B cell (primary cell): ENCODE data around the gene SLC15A5. TPM values are rescaled to one million over a fixed set of nuclear protein-coding genes. Genes with fewer than 3 reads are reported as not detected.

Source experiments
- ATAC-seq: fragments of 200-7000 bp; cut with Tn5 transposase; one replicate; pipeline ENCODE4 v1.10.0; 2021; ENCODE audit warnings: low read depth, mild to moderate bottlenecking, moderate number of reproducible peaks, moderate library complexity
- CTCF ChIA-PET: fragments of 350-600 bp; sonication (Branson Sonifier 250); formaldehyde crosslinking; loops from one replicate; lab custom pipeline; 2021; ENCODE audit warnings: antibody characterized with exemption, inconsistent platforms; lab: Charles Lee
- POLR2A ChIA-PET: fragments of 350-600 bp; sonication (Branson Sonifier 250); formaldehyde crosslinking; loops from one replicate; lab custom pipeline; 2021; ENCODE audit warnings: antibody characterized with exemption; lab: Charles Lee
- DNase-seq: peaks from one replicate; pipeline ENCODE4 v3.0.0; 2013
- H2AFZ ChIP-seq: 2 replicates; pipeline ENCODE4 v1.6.1; 2012; ENCODE audit warnings: mild to moderate bottlenecking, low read depth, low read length; ENCODE audit not compliant: insufficient read depth, poor library complexity, severe bottlenecking
- H3K27ac ChIP-seq, 2 donors: 1 replicate in 1 of 2; 2 replicates in 1 of 2; pipeline ENCODE4 v1.5.1; 2012 to 2013; ENCODE audit warnings: low read length in 2 of 2, mild to moderate bottlenecking in 2 of 2, moderate library complexity in 1 of 2
- H3K27me3 ChIP-seq, 4 experiments: fragments of 200-600 bp in 1 of 4; sonication (generic) in 1 of 4; replicated peaks in 1 of 4; 1 replicate in 2 of 4; 2 replicates in 2 of 4; pipeline versions ENCODE4 v1.6.1 to v1.7.0; 2013 to 2016; ENCODE audit warnings: low read length in 3 of 4, mild to moderate bottlenecking in 2 of 4, mixed read lengths in 1 of 4, moderate library complexity in 1 of 4; ENCODE audit not compliant: insufficient read depth in 4 of 4, control insufficient read depth in 3 of 4; ENCODE audit errors: control extremely low read depth in 1 of 4
- H3K36me3 ChIP-seq, 2 experiments: replicated peaks in 1 of 2; 1 replicate in 1 of 2; 2 replicates in 1 of 2; pipeline versions ENCODE4 v1.6.1 to v1.7.1; 2013; ENCODE audit warnings: low read length in 1 of 2; ENCODE audit not compliant: insufficient read depth in 2 of 2, control insufficient read depth in 1 of 2; ENCODE audit errors: control extremely low read depth in 1 of 2, extremely low read depth in 1 of 2
- H3K4me1 ChIP-seq, 2 donors: fragments of 200-600 bp in 1 of 2; sonication (generic) in 1 of 2; 1 replicate in 1 of 2; 2 replicates in 1 of 2; pipeline versions ENCODE4 v1.5.1 to v1.6.1; 2013 to 2017; ENCODE audit warnings: low read length in 2 of 2; ENCODE audit not compliant: control insufficient read depth in 2 of 2, insufficient read depth in 2 of 2
- H3K4me2 ChIP-seq: replicated peaks from 2 replicates; pipeline ENCODE3; 2012; ENCODE audit warnings: mild to moderate bottlenecking, low read depth, low read length; ENCODE audit not compliant: poor library complexity, severe bottlenecking
- H3K4me3 ChIP-seq, 5 experiments: fragments of 200-600 bp in 1 of 5; sonication (generic) in 1 of 5; 1 replicate in 3 of 5; 2 replicates in 2 of 5; pipeline versions ENCODE4 v1.5.1 to v1.7.0; 2011 to 2016; ENCODE audit warnings: low read length in 4 of 5, mild to moderate bottlenecking in 4 of 5, low read depth in 2 of 5, control low read depth in 1 of 5, moderate library complexity in 1 of 5; ENCODE audit not compliant: insufficient read depth in 1 of 5; ENCODE audit errors: control extremely low read depth in 1 of 5, extremely low read depth in 1 of 5
- H3K79me2 ChIP-seq: fragments of 200-600 bp; sonication (generic); one replicate; pipeline ENCODE4 v1.6.0; 2016; ENCODE audit warnings: low read length; ENCODE audit not compliant: control insufficient read depth, insufficient read depth
- H3K9ac ChIP-seq: fragments of 200-600 bp; sonication (generic); 2 replicates; pipeline ENCODE4 v1.6.1; 2017; ENCODE audit warnings: mild to moderate bottlenecking, low read length, moderate library complexity
- H3K9me3 ChIP-seq, 3 donors: one replicate each; pipeline versions ENCODE4 v1.6.1 to v1.7.1; 2013; ENCODE audit warnings: low read length in 2 of 3; ENCODE audit not compliant: control insufficient read depth in 2 of 3, insufficient read depth in 1 of 3; ENCODE audit errors: control extremely low read depth in 1 of 3
- H4K20me1 ChIP-seq: 2 replicates; pipeline ENCODE4 v1.6.0; 2012; ENCODE audit warnings: mild to moderate bottlenecking, low read length; ENCODE audit not compliant: insufficient read depth, control insufficient read depth, poor library complexity, severe bottlenecking
- H3K27ac Mint-ChIP-seq: one replicate; pipeline ENCODE4 v1.8.0; 2021; ENCODE audit warnings: mixed read lengths
- H3K27me3 Mint-ChIP-seq: one replicate; pipeline ENCODE4 v1.8.0; 2021; ENCODE audit warnings: mixed read lengths
- H3K4me1 Mint-ChIP-seq: one replicate; pipeline ENCODE4 v1.8.0; 2021; ENCODE audit warnings: mixed read lengths
- H3K4me3 Mint-ChIP-seq: one replicate; pipeline ENCODE4 v1.8.0; 2021; ENCODE audit warnings: mixed read lengths
- H3K9me3 Mint-ChIP-seq: one replicate; pipeline ENCODE4 v1.8.0; 2022; ENCODE audit warnings: mixed read lengths; ENCODE audit not compliant: insufficient read depth
- CTCF ChIP-seq: fragments of 200-600 bp; IDR thresholded peaks from one replicate; pipeline ENCODE4 v1.8.0; 2022; ENCODE audit warnings: antibody characterized with exemption, mild to moderate bottlenecking
- EZH2 ChIP-seq: IDR thresholded peaks from 2 replicates; pipeline ENCODE4 v1.6.1; 2012; ENCODE audit warnings: borderline replicate concordance, low read depth, mild to moderate bottlenecking, moderate library complexity, low read length; ENCODE audit not compliant: insufficient read depth, poor library complexity, severe bottlenecking
- WGBS: methylation state at CpG from one replicate; pipeline ENCODE4 v1.1.5; 2013; ENCODE audit warnings: missing lambda C conversion rate; ENCODE audit not compliant: insufficient coverage; 5-methylcytosine and 5-hydroxymethylcytosine counted together
- intact Hi-C: fragments of 100-400 bp; cut with micrococcal nuclease; formaldehyde crosslinking; loops from one replicate; pipeline ENCODE4 v1.10.0; 2022
- polyA plus RNA-seq: library from polyadenylated mRNA; depleted of rRNA; stranded (reverse); fragments of >200 nt; gene quantifications from 2 replicates; pipeline ENCODE4 v1.2.3, GENCODE V29; 2012
- total RNA-seq, 2 donors: library from RNA; stranded (reverse); fragments of 120-200 nt in 1 of 2; gene quantifications; 1 replicate in 1 of 2; 2 replicates in 1 of 2; pipeline versions ENCODE4 v1.2.3 to v1.2.4, GENCODE V29; 2013 to 2022

Gene SLC15A5
- total and polyA plus RNA-seq, 2 donors (not counting 1 experiment from before 2014, with no cell fraction given) = not detected

GRCh38 chr12:16272222-16272621, 5.3 kb downstream of the SLC15A5 start:
- H3K27ac ChIP-seq = no peak overlapping the region
- no peak for ATAC-seq
- no peak overlapping the region for H3K4me2 ChIP-seq
- no peaks in the 10 kb centered on the region for H3K9me3 Mint-ChIP-seq
- TF ChIP-seq EZH2 (no peak), CTCF (no peak)
- H3K9me3 ChIP-seq = no peaks in the 10 kb centered on the region
- POLR2A ChIA-PET = no interaction called here
- H3K27me3 Mint-ChIP-seq = no peaks in the 10 kb centered on the region
- no peak overlapping the region for H3K4me3 Mint-ChIP-seq
- no peak overlapping the region for H3K4me3 ChIP-seq
- H3K79me2 ChIP-seq = no peaks in the 10 kb centered on the region
- WGBS = 100% methylated on average over 1 of the region's 3 CpGs
- H3K4me1 Mint-ChIP-seq = no peaks in the 10 kb centered on the region
- no peak overlapping the region for H3K9ac ChIP-seq
- intact Hi-C loops = no loop called here
- H4K20me1 ChIP-seq = no peaks in the 10 kb centered on the region
- no peak overlapping the region for H3K27ac Mint-ChIP-seq
- no peaks in the 10 kb centered on the region for H3K36me3 ChIP-seq
- no peaks in the 10 kb centered on the region for H3K4me1 ChIP-seq
- no peak overlapping the region for H2AFZ ChIP-seq
- H3K27me3 ChIP-seq = no peaks in the 10 kb centered on the region
- CTCF ChIA-PET = no interaction called here
- DNase-seq = no peak

GRCh38 chr12:16271062-16271461, 6.4 kb downstream of the SLC15A5 start:
- no CpG with 5 or more reads among the region's 1 CpG for WGBS
- H3K4me1 Mint-ChIP-seq = no peaks in the 10 kb centered on the region
- no peaks in the 10 kb centered on the region for H3K9me3 Mint-ChIP-seq
- no peak overlapping the region for H3K27ac ChIP-seq
- intact Hi-C loops = no loop called here
- H4K20me1 ChIP-seq = no peaks in the 10 kb centered on the region
- ChIA-PET CTCF (no interaction called here), POLR2A (no interaction called here)
- no peak overlapping the region for H2AFZ ChIP-seq
- no peaks in the 10 kb centered on the region for H3K36me3 ChIP-seq
- no peak overlapping the region for H3K4me3 Mint-ChIP-seq
- no peak for TF ChIP-seq EZH2
- no peak overlapping the region for H3K27ac Mint-ChIP-seq
- DNase-seq (no peak), ATAC-seq (no peak)
- no peaks in the 10 kb centered on the region for H3K4me1 ChIP-seq
- no peaks in the 10 kb centered on the region for H3K27me3 Mint-ChIP-seq
- H3K4me2 ChIP-seq = no peak overlapping the region
- no peaks in the 10 kb centered on the region for H3K9me3 ChIP-seq
- no peak overlapping the region for H3K4me3 ChIP-seq
- H3K9ac ChIP-seq = no peak overlapping the region
- no peaks in the 10 kb centered on the region for H3K27me3 ChIP-seq
- H3K79me2 ChIP-seq = no peaks in the 10 kb centered on the region
